ENCODE data around the gene PHACTR3.

DNA sequence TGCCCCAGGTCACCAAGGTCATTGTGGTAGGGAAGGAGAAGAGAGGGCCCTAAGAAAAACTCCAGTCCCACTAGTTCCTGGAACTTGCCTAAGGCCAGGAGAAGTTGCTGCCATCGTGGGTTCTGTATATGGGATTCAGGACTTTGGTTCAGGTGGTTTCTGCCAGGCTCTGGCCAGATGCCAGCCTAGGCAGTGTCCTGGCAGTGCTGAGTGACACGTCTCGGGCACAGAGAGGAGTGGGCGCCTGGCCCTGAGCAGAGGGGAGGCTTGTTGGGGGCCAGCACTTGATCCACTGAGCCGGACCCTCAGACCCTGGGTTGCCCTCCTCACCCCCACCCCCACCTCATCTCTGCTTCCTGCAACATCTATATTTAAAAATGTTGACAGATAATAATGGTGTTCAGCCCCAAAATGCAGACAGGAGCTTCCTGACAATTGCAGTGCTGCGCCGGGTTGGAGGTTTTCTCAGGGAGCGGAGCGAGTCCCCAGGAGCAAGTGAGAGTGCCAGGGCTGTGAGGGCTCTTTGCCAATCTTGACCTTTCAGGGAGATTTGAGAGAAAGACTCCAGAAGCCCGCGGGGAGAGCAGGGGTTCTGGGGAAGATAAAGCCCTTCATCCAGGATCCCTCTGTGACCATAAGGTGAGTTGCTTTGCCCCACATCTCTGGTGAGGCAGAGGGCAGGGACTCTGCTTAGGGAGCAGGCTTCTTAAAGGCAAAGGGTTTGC is 71.9 kb downstream of the PHACTR3 start:
- no peak for TF ChIP-seq CTCF (conservative IDR thresholded peaks at IDR 0.05)
- TF ChIP-seq ZFX (IDR thresholded peaks at IDR 0.05), result no peak

Measured in C4-2B (cell line).